CD4-positive, alpha-beta memory T cell (primary cell): Measurements from ENCODE around the gene ZNF239. TPM values are rescaled to one million over a fixed set of nuclear protein-coding genes. Genes with fewer than 3 reads are reported as not detected.
"Not testable (repeated sequence)": the region's sequence is repeated elsewhere in the genome, so short reads cannot be mapped to it uniquely, and the experiment has no call there.

Source experiments
- CTCF ChIA-PET: fragments of 350-600 bp; sonication (Branson Sonifier 250); formaldehyde crosslinking; loops from one replicate; lab custom pipeline; 2021; ENCODE audit warnings: inconsistent platforms; ENCODE audit not compliant: partially characterized antibody; lab: Charles Lee
- POLR2A ChIA-PET: fragments of 350-600 bp; sonication (Branson Sonifier 250); formaldehyde crosslinking; loops from one replicate; lab custom pipeline; 2021; ENCODE audit not compliant: partially characterized antibody; lab: Charles Lee
- DNase-seq, 5 donors: peaks; one replicate each; pipeline versions ENCODE4 v3.0.0 to v3.0.0-alpha.2; 2020 to 2022; ENCODE audit warnings: mixed read lengths in 1 of 5
- H3K27ac ChIP-seq: one replicate; pipeline ENCODE4 v1.7.0; 2013; ENCODE audit warnings: low read depth, low read length
- H3K27me3 ChIP-seq: 2 replicates; pipeline ENCODE4 v1.7.0; 2013; ENCODE audit warnings: mild to moderate bottlenecking, low read length, moderate library complexity; ENCODE audit not compliant: insufficient read depth
- H3K36me3 ChIP-seq: 2 replicates; pipeline ENCODE4 v1.7.0; 2013; ENCODE audit warnings: mild to moderate bottlenecking, low read length, moderate library complexity; ENCODE audit not compliant: insufficient read depth
- H3K4me1 ChIP-seq: 2 replicates; pipeline ENCODE4 v1.7.0; 2013; ENCODE audit warnings: mild to moderate bottlenecking, low read length, moderate library complexity; ENCODE audit not compliant: insufficient read depth
- H3K4me3 ChIP-seq, 2 donors: one replicate each; pipeline ENCODE4 v1.7.0; 2013; ENCODE audit warnings: low read length in 2 of 2, mild to moderate bottlenecking in 1 of 2
- H3K9me3 ChIP-seq, 2 donors: one replicate each; pipeline ENCODE4 v1.7.0; 2013; ENCODE audit warnings: low read length in 2 of 2, control low read depth in 1 of 2; ENCODE audit not compliant: control insufficient read depth in 1 of 2
- H3K27ac Mint-ChIP-seq, 7 donors: one replicate each; pipeline ENCODE4 v1.8.0; 2020 to 2021; ENCODE audit warnings: mixed read lengths in 7 of 7, mild to moderate bottlenecking in 6 of 7, inconsistent platforms in 3 of 7, moderate library complexity in 3 of 7
- H3K27me3 Mint-ChIP-seq, 2 donors: one replicate each; pipeline ENCODE4 v1.8.0; 2020 to 2021; ENCODE audit warnings: mixed read lengths in 2 of 2
- H3K36me3 Mint-ChIP-seq, 2 donors: one replicate each; pipeline ENCODE4 v1.8.0; 2020 to 2021; ENCODE audit warnings: mixed read lengths in 2 of 2, inconsistent platforms in 1 of 2, mild to moderate bottlenecking in 1 of 2
- H3K4me1 Mint-ChIP-seq, 4 donors: one replicate each; pipeline ENCODE4 v1.8.0; 2020 to 2021; ENCODE audit warnings: mixed read lengths in 4 of 4, mild to moderate bottlenecking in 1 of 4
- H3K4me3 Mint-ChIP-seq, 8 donors: one replicate each; pipeline ENCODE4 v1.8.0; 2020 to 2021; ENCODE audit warnings: mixed read lengths in 8 of 8, mild to moderate bottlenecking in 7 of 8, moderate library complexity in 6 of 8, inconsistent platforms in 3 of 8
- H3K9me3 Mint-ChIP-seq, 8 donors: one replicate each; pipeline ENCODE4 v1.8.0; 2020 to 2021; ENCODE audit warnings: mixed read lengths in 8 of 8, mild to moderate bottlenecking in 5 of 8, inconsistent platforms in 3 of 8, moderate library complexity in 1 of 8
- intact Hi-C: fragments of 100-400 bp; cut with micrococcal nuclease; formaldehyde crosslinking; loops from one replicate; pipeline ENCODE4 v1.15.1; 2023
- polyA plus RNA-seq, 2 donors: library from polyadenylated mRNA; unstranded; fragments of 300-500 nt; fragmentation: Illumina TruSeq; gene quantifications; one replicate each; pipeline ENCODE4 v1.2.3, GENCODE V29; 2021
- total RNA-seq, 2 experiments: library from RNA; stranded (reverse); gene quantifications; one replicate each; pipeline ENCODE4 v1.2.3, GENCODE V29; 2021

The ZNF239 gene
- total and polyA plus RNA-seq, 4 experiments from 2014 or later = 1.6 to 6.2 (median 3.9) TPM

GRCh38 chr10:43570971-43571370, 3.4 kb downstream of the ZNF239 start:
- H3K27ac ChIP-seq = no peak overlapping the region
- Mint-ChIP-seq H3K9me3 (peaks cover 0 to 4% (median 0%) of the 10 kb centered on the region in 8 donors), H3K4me3 (no peak overlapping the region), H3K4me1 (peaks cover 33 to 52% (median 43%) of the 10 kb centered on the region in 4 donors), H3K27me3 (no peaks in the 10 kb centered on the region), H3K36me3 (peaks cover 5 to 12% of the 10 kb centered on the region in 2 donors), H3K27ac (peak overlapping the region in 6 of 7 donors; percentile 1 to 55 (median 20))
- peaks cover 10% of the 10 kb centered on the region for H3K36me3 ChIP-seq
- H3K9me3 ChIP-seq = no peaks in the 10 kb centered on the region
- intact Hi-C loops = loop anchor here (5.0 to 10.0 kb wide), 3 partner anchors 164 to 434 kb away; partner anchors contain the start of genes CSGALNACT2 and HNRNPF
- H3K27me3 ChIP-seq = no peaks in the 10 kb centered on the region
- H3K4me1 ChIP-seq = peaks cover 38% of the 10 kb centered on the region
- CTCF ChIA-PET = no interaction called here
- H3K4me3 ChIP-seq = no peak overlapping the region
- POLR2A ChIA-PET = no interaction called here
- no peak for DNase-seq

GRCh38 chr10:43569681-43570080, 4.7 kb downstream of the ZNF239 start:
- Mint-ChIP-seq H3K27me3 (no peaks in the 10 kb centered on the region), H3K9me3 (peaks cover 0 to 2% (median 0%) of the 10 kb centered on the region in 8 donors), H3K4me3 (no peak overlapping the region), H3K4me1 (peaks cover 20 to 39% (median 31%) of the 10 kb centered on the region in 4 donors), H3K36me3 (peaks cover 10 to 17% of the 10 kb centered on the region in 2 donors), H3K27ac (no peak overlapping the region)
- CTCF ChIA-PET = no interaction called here
- DNase-seq = no peak
- no peaks in the 10 kb centered on the region for H3K27me3 ChIP-seq
- H3K36me3 ChIP-seq = peaks cover 12% of the 10 kb centered on the region
- no peak overlapping the region for H3K4me3 ChIP-seq
- POLR2A ChIA-PET = no interaction called here
- H3K9me3 ChIP-seq = no peaks in the 10 kb centered on the region
- intact Hi-C loops = loop anchor here (5.0 to 10.0 kb wide), 3 partner anchors 162 to 432 kb away; partner anchors contain the start of genes CSGALNACT2 and HNRNPF
- no peak overlapping the region for H3K27ac ChIP-seq
- peaks cover 25% of the 10 kb centered on the region for H3K4me1 ChIP-seq

GRCh38 chr10:43557214-43557613, 17.2 kb downstream of the ZNF239 start:
- POLR2A ChIA-PET = no interaction called here
- H3K27me3 Mint-ChIP-seq = no peaks in the 10 kb centered on the region
- Histone ChIP-seq H3K27me3 (no peaks in the 10 kb centered on the region), H3K9me3 (peaks cover 0 to 25% of the 10 kb centered on the region in 2 donors), H3K4me1 (no peaks in the 10 kb centered on the region), H3K27ac (no peak overlapping the region), H3K36me3 (no peaks in the 10 kb centered on the region), H3K4me3 (no peak overlapping the region)
- H3K4me1 Mint-ChIP-seq = no peaks in the 10 kb centered on the region
- intact Hi-C loops = no loop called here
- CTCF ChIA-PET = no interaction called here
- no peak overlapping the region for H3K27ac Mint-ChIP-seq
- peaks cover 2 to 88% (median 72%) of the 10 kb centered on the region in 8 donors for H3K9me3 Mint-ChIP-seq
- peaks cover 54 to 74% of the 10 kb centered on the region in 2 donors for H3K36me3 Mint-ChIP-seq
- DNase-seq = no peak
- H3K4me3 Mint-ChIP-seq = no peak overlapping the region

- H3K4me3 ChIP-seq, H3K4me1 Mint-ChIP-seq, H3K36me3 Mint-ChIP-seq, H3K4me1 ChIP-seq, H3K4me3 Mint-ChIP-seq, DNase-seq, H3K27me3 ChIP-seq, intact Hi-C loops, POLR2A ChIA-PET, H3K27me3 Mint-ChIP-seq, CTCF ChIA-PET, H3K36me3 ChIP-seq, H3K27ac ChIP-seq, H3K9me3 ChIP-seq, H3K27ac Mint-ChIP-seq: not testable (repeated sequence)
- peaks cover 0 to 58% (median 24%) of the 10 kb centered on the region in 8 donors for H3K9me3 Mint-ChIP-seq
Observed at GRCh38 chr10:43543746-43544145, 30.7 kb downstream of the ZNF239 start.

- intact Hi-C loops = no loop called here
- H3K9me3 Mint-ChIP-seq = peaks cover 8 to 92% (median 83%) of the 10 kb centered on the region in 8 donors
- no peaks in the 10 kb centered on the region for H3K27me3 Mint-ChIP-seq
- H3K4me3 Mint-ChIP-seq = no peak overlapping the region
- H3K4me1 ChIP-seq = no peaks in the 10 kb centered on the region
- no peaks in the 10 kb centered on the region for H3K36me3 ChIP-seq
- no peaks in the 10 kb centered on the region for H3K27me3 ChIP-seq
- CTCF ChIA-PET = no interaction called here
- H3K4me3 ChIP-seq = no peak overlapping the region
- H3K27ac Mint-ChIP-seq = no peak overlapping the region
- H3K27ac ChIP-seq = no peak overlapping the region
- H3K36me3 Mint-ChIP-seq = peaks cover 19 to 37% of the 10 kb centered on the region in 2 donors
- H3K9me3 ChIP-seq = peaks cover 0 to 34% of the 10 kb centered on the region in 2 donors
- no peaks in the 10 kb centered on the region for H3K4me1 Mint-ChIP-seq
- POLR2A ChIA-PET = no interaction called here
- DNase-seq = no peak
Observed at GRCh38 chr10:43524434-43525247, 49.8 kb downstream of the ZNF239 start.

Other genes with a start within 250 kb of the ZNF239 start
- gene FXYD4, start 203.0 kb downstream of the ZNF239 start, total RNA-seq = not detected
- not detected for gene FXYD4, start 203.0 kb downstream of the ZNF239 start, polyA plus RNA-seq
- gene HNRNPF, start 165.4 kb downstream of the ZNF239 start, total RNA-seq = 100 to 1,000 TPM; 204 to 206 TPM
- gene HNRNPF, start 165.4 kb downstream of the ZNF239 start, polyA plus RNA-seq = 100 to 1,000 TPM; 242 to 296 TPM
- 1 to 10 TPM; 3.1 to 5.6 TPM for gene ZNF487, start 137.5 kb downstream of the ZNF239 start, total RNA-seq
- 1 to 10 TPM; 4.8 to 7.7 TPM for gene ZNF487, start 137.5 kb downstream of the ZNF239 start, polyA plus RNA-seq
- gene ZNF485, start 31.8 kb upstream of the ZNF239 start, total RNA-seq = 10 to 100 TPM in 1 of 2 experiments, 1 to 10 TPM in 1; 9.0 to 10.4 TPM
- 1 to 10 TPM; 4.7 to 5.6 TPM for gene ZNF485, start 31.8 kb upstream of the ZNF239 start, polyA plus RNA-seq
- 10 to 100 TPM; 35.5 to 39.5 TPM for gene ZNF32, start 74.3 kb upstream of the ZNF239 start, total RNA-seq
- 10 to 100 TPM; 76.9 to 92.6 TPM for gene ZNF32, start 74.3 kb upstream of the ZNF239 start, polyA plus RNA-seq